ENCODE measurements around the gene SFRP5.

SFRP5 gene

DNA sequence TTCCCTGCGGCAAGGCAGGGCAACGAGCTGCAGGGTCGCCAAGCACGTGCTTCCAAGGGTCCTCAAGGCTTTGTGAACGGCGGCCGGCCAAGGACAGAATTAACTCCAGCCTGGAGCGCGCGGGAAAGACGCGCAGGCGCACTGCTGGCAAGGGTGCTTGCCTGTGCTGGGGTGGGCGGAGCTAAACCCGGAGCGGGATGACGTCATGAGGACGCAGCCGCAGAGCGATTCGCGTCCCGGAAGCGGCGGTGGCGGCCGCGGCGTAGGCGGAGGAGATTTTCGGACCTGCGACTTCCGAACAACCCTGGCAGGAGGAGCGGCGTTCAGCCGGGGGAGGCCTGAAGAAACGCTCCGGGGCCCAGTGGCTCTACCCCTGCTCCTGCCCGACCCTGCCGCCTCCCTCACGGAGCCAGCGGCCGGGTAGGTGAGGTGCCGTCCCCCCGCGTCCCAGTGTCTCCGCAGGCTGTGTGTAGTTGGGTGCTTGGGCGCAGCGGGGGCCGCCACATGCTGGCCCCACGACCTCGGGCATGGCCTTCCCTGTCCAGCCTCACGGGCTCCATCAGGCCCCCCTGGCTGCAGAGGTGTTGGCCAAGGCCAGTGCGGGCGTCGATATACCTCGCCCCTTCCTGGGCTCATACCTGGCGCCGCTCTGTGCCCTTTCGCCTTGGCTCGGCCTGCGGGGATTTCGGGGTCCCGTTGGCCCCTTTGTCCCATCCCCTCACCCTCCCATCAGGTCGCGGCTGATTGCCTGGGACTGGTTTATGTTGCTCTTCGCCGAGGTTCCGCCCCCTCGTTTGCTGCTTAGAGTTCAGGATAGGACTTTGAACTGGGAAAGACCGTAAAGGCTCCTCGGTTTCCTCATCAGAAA lies 34.7 kb downstream of the SFRP5 start, which contains the start of gene ZFYVE27:
TSS of gene ZFYVE27 (plus strand) at position 227 of the 868 bp plus-strand sequence. CDS start 1,350 bp downstream, outside the sequence.
- no peaks in the 10 kb centered on the region for H3K4me1 ChIP-seq (ENCODE audit: control insufficient read depth, insufficient read depth, low read length)
- H3K27ac ChIP-seq (ENCODE audit: insufficient read depth, low read depth, low read length, poor library complexity, severe bottlenecking): no peak within 1 kb of the TSS
- peak within 1 kb of the TSS; percentile 87 for H3K4me3 ChIP-seq (ENCODE audit: insufficient read depth, low read depth, low read length)
- peaks cover 4% of the 10 kb centered on the region for H3K36me3 ChIP-seq (ENCODE audit: control insufficient read depth, insufficient read depth, low read length)
- 0 to 1% methylated on average over 72 of the region's 72 CpGs for WGBS, 2 experiments
- H3K27me3 ChIP-seq (ENCODE audit: control insufficient read depth, insufficient read depth, low read length, poor library complexity, severe bottlenecking): peaks cover 22% of the 10 kb centered on the region
- H3K9me3 ChIP-seq (ENCODE audit: control insufficient read depth, low read length): no peaks in the 10 kb centered on the region

DNA sequence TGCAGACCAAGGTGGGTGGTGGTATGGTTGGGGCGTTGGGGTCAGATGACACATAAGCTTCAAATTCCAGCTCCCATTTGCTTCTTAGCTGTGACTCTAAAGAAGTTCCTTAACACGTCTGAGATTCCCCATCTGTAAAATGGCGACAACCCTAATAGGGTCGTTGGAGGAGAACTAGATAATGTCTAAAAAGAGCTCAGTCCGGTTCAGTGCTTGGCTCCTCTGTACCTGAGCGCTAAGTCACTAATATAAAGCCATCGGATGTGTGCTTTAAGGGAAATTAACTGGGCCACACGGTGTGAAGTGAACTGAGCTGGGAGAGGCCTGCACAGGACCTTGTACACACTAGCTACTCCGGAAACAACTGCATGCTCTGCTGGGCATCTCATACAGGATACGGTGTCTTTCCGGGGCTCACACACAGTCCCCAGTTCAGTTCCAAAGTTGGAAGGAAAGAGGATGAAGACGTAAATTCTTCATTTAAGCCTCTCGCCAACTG lies 35.3 kb downstream of the SFRP5 start:
- Histone ChIP-seq H3K27me3 (ENCODE audit: control insufficient read depth, insufficient read depth, low read length, poor library complexity, severe bottlenecking) (peaks cover 22% of the 10 kb centered on the region), H3K27ac (ENCODE audit: insufficient read depth, low read depth, low read length, poor library complexity, severe bottlenecking) (no peak overlapping the region), H3K9me3 (ENCODE audit: control insufficient read depth, low read length) (no peaks in the 10 kb centered on the region), H3K36me3 (ENCODE audit: control insufficient read depth, insufficient read depth, low read length) (peaks cover 4% of the 10 kb centered on the region), H3K4me3 (ENCODE audit: insufficient read depth, low read depth, low read length) (no peak overlapping the region), H3K4me1 (ENCODE audit: control insufficient read depth, insufficient read depth, low read length) (no peaks in the 10 kb centered on the region)
- WGBS, 2 experiments: 81% methylated on average over 13 of the region's 13 CpGs

DNA sequence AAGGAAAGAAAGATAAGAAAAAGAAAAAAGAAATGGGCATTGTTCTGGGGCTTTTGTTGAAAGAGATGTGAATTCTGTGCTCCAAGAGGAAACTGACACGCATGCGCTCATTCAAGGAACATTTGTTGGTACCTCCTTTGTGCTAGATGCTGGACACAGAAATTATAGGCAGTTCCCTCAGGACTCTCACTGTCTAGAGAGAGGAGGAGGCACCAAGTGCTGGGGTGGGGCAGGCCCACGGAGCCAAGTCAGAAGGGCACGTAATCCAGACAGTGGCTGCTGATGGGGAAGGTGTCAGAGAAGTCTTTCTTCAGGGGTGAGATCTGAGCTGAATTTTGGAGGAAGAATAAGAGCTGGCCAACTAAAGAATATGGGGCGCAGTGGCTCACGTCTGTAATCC lies 37.8 kb downstream of the SFRP5 start:
- no peak overlapping the region for H3K27ac ChIP-seq (ENCODE audit: insufficient read depth, low read depth, low read length, poor library complexity, severe bottlenecking)
- no peaks in the 10 kb centered on the region for H3K4me1 ChIP-seq (ENCODE audit: control insufficient read depth, insufficient read depth, low read length)
- H3K9me3 ChIP-seq (ENCODE audit: control insufficient read depth, low read length): no peaks in the 10 kb centered on the region
- peaks cover 22% of the 10 kb centered on the region for H3K27me3 ChIP-seq (ENCODE audit: control insufficient read depth, insufficient read depth, low read length, poor library complexity, severe bottlenecking)
- no peaks in the 10 kb centered on the region for H3K36me3 ChIP-seq (ENCODE audit: control insufficient read depth, insufficient read depth, low read length)
- WGBS, 2 experiments: 91% methylated on average over 6 of the region's 6 CpGs
- no peak overlapping the region for H3K4me3 ChIP-seq (ENCODE audit: insufficient read depth, low read depth, low read length)

DNA sequence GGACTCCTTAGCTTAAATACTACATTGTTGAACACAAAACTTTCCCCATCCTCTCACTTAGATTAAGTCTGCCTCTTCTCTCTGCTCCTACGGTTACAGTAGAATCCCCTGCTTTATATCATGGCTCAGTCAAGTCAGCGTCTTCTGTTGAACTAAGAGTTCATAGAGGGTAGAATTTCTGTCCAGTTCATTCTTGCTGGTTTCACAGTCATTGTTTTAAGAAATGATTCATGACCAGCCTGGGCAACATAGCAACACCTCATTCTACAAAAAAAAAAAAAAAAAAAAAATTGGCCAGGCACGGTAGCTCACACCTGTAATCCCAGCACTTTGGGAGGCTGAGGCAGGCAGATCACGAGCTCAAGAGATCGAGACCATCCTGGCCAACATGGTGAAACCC lies 38.5 kb downstream of the SFRP5 start:
- H3K4me3 ChIP-seq (ENCODE audit: insufficient read depth, low read depth, low read length): no peak overlapping the region
- H3K9me3 ChIP-seq (ENCODE audit: control insufficient read depth, low read length): no peaks in the 10 kb centered on the region
- H3K36me3 ChIP-seq (ENCODE audit: control insufficient read depth, insufficient read depth, low read length): no peaks in the 10 kb centered on the region
- no peak overlapping the region for H3K27ac ChIP-seq (ENCODE audit: insufficient read depth, low read depth, low read length, poor library complexity, severe bottlenecking)
- 93 to 94% methylated on average over 5 of the region's 5 CpGs for WGBS, 2 experiments
- H3K27me3 ChIP-seq (ENCODE audit: control insufficient read depth, insufficient read depth, low read length, poor library complexity, severe bottlenecking): peaks cover 22% of the 10 kb centered on the region
- no peaks in the 10 kb centered on the region for H3K4me1 ChIP-seq (ENCODE audit: control insufficient read depth, insufficient read depth, low read length)

DNA sequence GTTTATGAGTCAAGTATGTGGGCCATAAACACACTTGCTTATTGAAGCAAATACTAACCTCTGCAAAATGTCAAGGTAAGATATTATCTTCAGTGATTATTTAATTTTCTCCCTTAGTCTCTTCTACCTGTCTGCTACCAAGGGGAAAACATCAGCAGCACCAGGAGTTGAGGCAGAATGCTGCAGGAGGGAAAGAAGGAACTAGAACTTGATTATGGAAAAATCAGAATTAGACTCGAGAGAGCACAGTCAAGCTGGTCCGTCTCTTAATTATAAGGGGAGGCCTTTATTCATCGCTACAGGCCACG lies 39.8 kb downstream of the SFRP5 start:
- no peaks in the 10 kb centered on the region for H3K9me3 ChIP-seq (ENCODE audit: control insufficient read depth, low read length)
- 74 to 78% methylated on average over 4 of the region's 4 CpGs for WGBS, 2 experiments
- H3K27me3 ChIP-seq (ENCODE audit: control insufficient read depth, insufficient read depth, low read length, poor library complexity, severe bottlenecking): peaks cover 22% of the 10 kb centered on the region
- no peak overlapping the region for H3K4me3 ChIP-seq (ENCODE audit: insufficient read depth, low read depth, low read length)
- H3K36me3 ChIP-seq (ENCODE audit: control insufficient read depth, insufficient read depth, low read length): no peaks in the 10 kb centered on the region
- no peaks in the 10 kb centered on the region for H3K4me1 ChIP-seq (ENCODE audit: control insufficient read depth, insufficient read depth, low read length)
- no peak overlapping the region for H3K27ac ChIP-seq (ENCODE audit: insufficient read depth, low read depth, low read length, poor library complexity, severe bottlenecking)

DNA sequence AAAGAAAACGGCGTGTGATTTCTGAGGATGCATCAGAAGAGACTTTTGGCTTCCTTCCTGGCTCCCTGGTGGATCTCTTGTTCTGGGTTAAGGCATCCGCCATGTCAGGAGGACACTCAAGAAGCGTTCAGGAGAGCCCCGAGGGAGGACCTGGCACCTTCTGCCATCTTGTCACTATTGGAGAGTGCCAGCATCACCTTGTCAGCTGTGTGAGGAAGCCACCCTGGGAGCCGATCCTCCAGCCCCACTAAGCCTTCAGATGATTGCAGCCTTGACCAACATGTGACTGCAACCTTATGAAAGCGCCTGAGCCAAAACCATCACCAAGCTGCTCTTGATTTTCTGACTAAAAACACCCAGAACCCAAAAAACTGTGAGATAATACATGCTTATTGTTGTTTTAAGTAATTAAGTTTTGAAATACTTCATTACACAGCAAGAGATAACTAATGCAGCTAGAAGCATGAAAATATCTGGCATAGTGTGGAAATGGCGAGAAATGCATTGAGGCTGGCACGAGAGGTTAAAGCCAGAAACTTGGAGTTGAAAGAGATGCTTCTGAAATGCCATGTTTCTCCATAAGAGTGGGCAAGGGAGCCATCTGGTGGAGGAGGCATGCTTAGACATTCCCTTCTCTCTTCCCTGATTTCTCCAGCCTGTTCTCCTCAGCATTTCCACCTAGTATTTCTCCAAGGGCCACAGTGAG lies 40.3 kb downstream of the SFRP5 start:
- H3K9me3 ChIP-seq (ENCODE audit: control insufficient read depth, low read length): no peaks in the 10 kb centered on the region
- H3K4me1 ChIP-seq (ENCODE audit: control insufficient read depth, insufficient read depth, low read length): no peaks in the 10 kb centered on the region
- H3K4me3 ChIP-seq (ENCODE audit: insufficient read depth, low read depth, low read length): no peak overlapping the region
- H3K36me3 ChIP-seq (ENCODE audit: control insufficient read depth, insufficient read depth, low read length): no peaks in the 10 kb centered on the region
- H3K27me3 ChIP-seq (ENCODE audit: control insufficient read depth, insufficient read depth, low read length, poor library complexity, severe bottlenecking): peaks cover 20% of the 10 kb centered on the region
- H3K27ac ChIP-seq (ENCODE audit: insufficient read depth, low read depth, low read length, poor library complexity, severe bottlenecking): no peak overlapping the region
- WGBS, 2 experiments: 78 to 83% methylated on average over 9 of the region's 9 CpGs

DNA sequence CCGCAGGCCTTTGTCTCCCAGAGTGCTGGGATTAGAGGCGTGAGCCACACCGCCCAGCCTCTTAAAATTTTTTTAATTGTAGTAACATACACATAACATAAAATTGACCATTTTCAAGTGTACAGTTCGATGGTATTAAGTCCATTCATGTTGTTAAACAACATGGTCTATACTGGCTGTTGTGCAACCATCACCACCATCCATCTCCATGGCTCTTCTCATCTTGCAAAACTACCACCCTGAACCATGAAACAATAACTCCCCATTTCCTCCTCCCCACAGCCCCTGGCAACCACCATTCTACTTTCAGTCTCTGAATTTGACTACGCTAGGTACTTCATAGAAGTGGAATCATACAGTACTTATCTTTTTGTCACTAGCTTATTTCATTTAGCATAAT lies 42.8 kb downstream of the SFRP5 start:
- no peaks in the 10 kb centered on the region for H3K36me3 ChIP-seq (ENCODE audit: control insufficient read depth, insufficient read depth, low read length)
- H3K27me3 ChIP-seq (ENCODE audit: control insufficient read depth, insufficient read depth, low read length, poor library complexity, severe bottlenecking): peaks cover under 1% of the 10 kb centered on the region
- H3K4me1 ChIP-seq (ENCODE audit: control insufficient read depth, insufficient read depth, low read length): no peaks in the 10 kb centered on the region
- H3K4me3 ChIP-seq (ENCODE audit: insufficient read depth, low read depth, low read length): no peak overlapping the region
- no peaks in the 10 kb centered on the region for H3K9me3 ChIP-seq (ENCODE audit: control insufficient read depth, low read length)
- 87 to 92% methylated on average over 5 of the region's 5 CpGs for WGBS, 2 experiments
- H3K27ac ChIP-seq (ENCODE audit: insufficient read depth, low read depth, low read length, poor library complexity, severe bottlenecking): no peak overlapping the region

DNA sequence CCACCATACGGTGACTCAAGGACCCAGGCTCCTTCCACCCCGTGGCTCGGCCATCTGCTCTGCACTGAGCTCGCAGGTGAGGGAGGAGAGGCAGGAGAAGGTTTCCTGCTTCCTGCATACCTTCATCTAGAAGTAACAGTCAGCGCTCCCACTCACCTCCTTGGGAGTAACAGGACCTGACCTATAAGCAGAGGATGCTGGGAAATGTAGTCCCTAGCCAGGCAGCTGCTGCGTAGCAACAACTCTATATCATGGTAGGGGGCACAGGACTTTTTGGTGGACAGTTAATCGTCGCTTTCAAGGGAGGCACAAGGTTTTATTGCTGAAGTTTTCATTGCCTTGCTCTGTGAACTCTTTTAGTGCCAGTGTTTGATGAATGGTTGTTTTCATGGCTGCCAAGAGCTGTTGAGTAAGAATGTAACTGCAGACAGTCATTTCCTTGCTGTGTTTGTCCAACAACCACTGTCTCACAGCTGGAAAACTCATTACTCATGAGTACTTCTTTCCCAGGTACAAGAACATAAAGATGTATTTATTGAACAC lies 45.1 kb downstream of the SFRP5 start:
- no peak overlapping the region for H3K27ac ChIP-seq (ENCODE audit: insufficient read depth, low read depth, low read length, poor library complexity, severe bottlenecking)
- H3K9me3 ChIP-seq (ENCODE audit: control insufficient read depth, low read length): no peaks in the 10 kb centered on the region
- no peaks in the 10 kb centered on the region for H3K27me3 ChIP-seq (ENCODE audit: control insufficient read depth, insufficient read depth, low read length, poor library complexity, severe bottlenecking)
- 37 to 39% methylated on average over 8 of the region's 8 CpGs for WGBS, 2 experiments
- no peaks in the 10 kb centered on the region for H3K4me1 ChIP-seq (ENCODE audit: control insufficient read depth, insufficient read depth, low read length)
- no peak overlapping the region for H3K4me3 ChIP-seq (ENCODE audit: insufficient read depth, low read depth, low read length)
- H3K36me3 ChIP-seq (ENCODE audit: control insufficient read depth, insufficient read depth, low read length): no peaks in the 10 kb centered on the region

DNA sequence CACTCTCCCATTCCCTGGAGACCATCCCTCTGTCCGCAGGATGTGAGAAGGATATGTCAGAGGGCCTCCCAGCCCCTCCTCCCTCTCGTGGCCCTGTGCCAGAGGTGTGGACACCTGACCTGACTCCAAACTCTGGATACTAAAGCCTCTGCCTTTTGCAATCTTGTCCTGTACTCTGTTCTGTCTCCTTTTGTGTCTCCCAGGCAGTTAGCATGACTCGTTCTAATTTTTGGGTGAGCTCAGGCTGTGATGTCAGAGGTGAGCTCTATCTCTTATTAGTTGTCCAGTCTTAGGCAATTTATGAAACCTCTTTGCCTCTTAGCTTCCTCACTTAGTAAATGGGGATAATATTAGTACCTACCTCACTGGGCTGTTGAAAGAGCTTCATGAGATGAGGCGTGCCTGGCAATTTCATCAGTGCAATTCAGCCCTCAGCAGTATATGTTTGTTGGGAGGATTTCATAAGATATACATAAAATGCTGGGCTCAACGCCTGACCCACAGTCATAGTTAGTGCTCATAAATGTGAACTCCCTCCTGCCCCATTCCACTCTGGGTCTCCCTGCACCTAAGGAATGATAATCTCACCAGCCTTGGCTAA lies 47.4 kb downstream of the SFRP5 start:
- no peaks in the 10 kb centered on the region for H3K4me1 ChIP-seq (ENCODE audit: control insufficient read depth, insufficient read depth, low read length)
- no peaks in the 10 kb centered on the region for H3K36me3 ChIP-seq (ENCODE audit: control insufficient read depth, insufficient read depth, low read length)
- H3K9me3 ChIP-seq (ENCODE audit: control insufficient read depth, low read length): no peaks in the 10 kb centered on the region
- H3K27ac ChIP-seq (ENCODE audit: insufficient read depth, low read depth, low read length, poor library complexity, severe bottlenecking): no peak overlapping the region
- WGBS, 2 experiments: 81 to 83% methylated on average over 5 of the region's 5 CpGs
- H3K27me3 ChIP-seq (ENCODE audit: control insufficient read depth, insufficient read depth, low read length, poor library complexity, severe bottlenecking): no peaks in the 10 kb centered on the region
- H3K4me3 ChIP-seq (ENCODE audit: insufficient read depth, low read depth, low read length): no peak overlapping the region

DNA sequence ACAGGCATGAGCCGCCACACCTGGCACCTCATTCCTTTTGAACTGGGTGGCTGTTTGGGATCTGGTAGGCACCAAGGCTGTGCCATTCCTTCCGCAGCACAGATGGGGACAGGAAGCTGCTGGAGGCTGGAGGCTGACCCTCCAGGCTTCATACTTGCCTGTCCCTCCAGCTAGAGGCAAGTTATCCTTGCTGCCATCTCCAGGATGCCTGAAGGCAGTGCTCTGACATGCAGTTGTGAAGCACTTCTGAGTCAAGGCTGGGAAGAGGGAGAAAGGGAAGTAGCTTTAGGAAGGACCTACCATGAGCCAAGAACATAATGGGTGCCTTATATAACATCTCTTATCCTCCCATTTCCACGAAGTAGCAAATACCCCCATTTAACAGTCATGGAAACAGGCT lies 48.8 kb downstream of the SFRP5 start:
- H3K36me3 ChIP-seq (ENCODE audit: control insufficient read depth, insufficient read depth, low read length): no peaks in the 10 kb centered on the region
- H3K27me3 ChIP-seq (ENCODE audit: control insufficient read depth, insufficient read depth, low read length, poor library complexity, severe bottlenecking): no peaks in the 10 kb centered on the region
- peaks cover 10% of the 10 kb centered on the region for H3K4me1 ChIP-seq (ENCODE audit: control insufficient read depth, insufficient read depth, low read length)
- WGBS, 2 experiments: 87% methylated on average over 3 of the region's 3 CpGs
- no peaks in the 10 kb centered on the region for H3K9me3 ChIP-seq (ENCODE audit: control insufficient read depth, low read length)
- no peak overlapping the region for H3K4me3 ChIP-seq (ENCODE audit: insufficient read depth, low read depth, low read length)
- no peak overlapping the region for H3K27ac ChIP-seq (ENCODE audit: insufficient read depth, low read depth, low read length, poor library complexity, severe bottlenecking)
